OCI-LY7 (cell line): ENCODE results near the gene FRAS1.

Experiments used
- EZH2phosphoT487 ChIP-seq: fragments of 200-600 bp; sonication (generic); IDR thresholded peaks from 2 replicates; pipeline ENCODE4 v1.6.1; 2018; ENCODE audit warnings: low read depth, borderline replicate concordance, mild to moderate bottlenecking, mixed run types, antibody characterized with exemption, low read length, moderate library complexity, mixed read lengths
- TF ChIP-seq, protein P1 (sequence below): fragments of 200-600 bp; sonication (generic); conservative IDR thresholded peaks from 2 replicates; pipeline ENCODE4 v1.5.1; 2014; ENCODE audit warnings: mild to moderate bottlenecking, antibody characterized with exemption, low read length, moderate library complexity, mixed read lengths

DNA sequence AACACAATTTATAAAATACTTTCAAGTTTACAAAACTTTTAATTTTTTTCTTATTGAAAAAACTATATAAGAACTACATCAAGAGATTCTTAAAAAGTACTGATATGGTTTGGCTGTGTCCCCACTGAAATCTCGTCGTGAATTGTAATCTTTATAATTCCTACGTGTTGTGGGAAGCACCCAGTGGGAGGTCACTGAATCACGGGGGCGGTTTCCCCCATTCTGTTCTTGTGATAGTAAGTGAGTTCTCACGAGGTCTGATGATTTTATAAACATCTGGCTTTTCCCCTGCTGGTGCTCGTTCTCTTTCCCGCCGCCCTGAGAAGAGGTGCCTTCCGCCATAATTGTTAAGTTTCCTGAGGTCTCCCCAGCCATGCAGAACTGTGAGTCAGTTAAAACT lies 88.5 kb downstream of the FRAS1 start:
- TF ChIP-seq, protein P1, sequence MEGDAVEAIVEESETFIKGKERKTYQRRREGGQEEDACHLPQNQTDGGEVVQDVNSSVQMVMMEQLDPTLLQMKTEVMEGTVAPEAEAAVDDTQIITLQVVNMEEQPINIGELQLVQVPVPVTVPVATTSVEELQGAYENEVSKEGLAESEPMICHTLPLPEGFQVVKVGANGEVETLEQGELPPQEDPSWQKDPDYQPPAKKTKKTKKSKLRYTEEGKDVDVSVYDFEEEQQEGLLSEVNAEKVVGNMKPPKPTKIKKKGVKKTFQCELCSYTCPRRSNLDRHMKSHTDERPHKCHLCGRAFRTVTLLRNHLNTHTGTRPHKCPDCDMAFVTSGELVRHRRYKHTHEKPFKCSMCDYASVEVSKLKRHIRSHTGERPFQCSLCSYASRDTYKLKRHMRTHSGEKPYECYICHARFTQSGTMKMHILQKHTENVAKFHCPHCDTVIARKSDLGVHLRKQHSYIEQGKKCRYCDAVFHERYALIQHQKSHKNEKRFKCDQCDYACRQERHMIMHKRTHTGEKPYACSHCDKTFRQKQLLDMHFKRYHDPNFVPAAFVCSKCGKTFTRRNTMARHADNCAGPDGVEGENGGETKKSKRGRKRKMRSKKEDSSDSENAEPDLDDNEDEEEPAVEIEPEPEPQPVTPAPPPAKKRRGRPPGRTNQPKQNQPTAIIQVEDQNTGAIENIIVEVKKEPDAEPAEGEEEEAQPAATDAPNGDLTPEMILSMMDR = no peak
- no peak for TF ChIP-seq EZH2phosphoT487
